ENCODE data around the gene CTSF.

- TF ChIP-seq CTCF (IDR thresholded peaks at IDR 0.05): no peak
- no peak for TF ChIP-seq POLR2A (IDR thresholded peaks at IDR 0.05)
Observed at GRCh38 chr11:66617155-66617834, 48.9 kb upstream of the CTSF start.
